Tibial nerve (tissue), 4 donors: ENCODE measurements around the gene EMILIN1. TPM values are rescaled to one million over a fixed set of nuclear protein-coding genes. Genes with fewer than 3 reads are reported as not detected.
A peak's percentile ranks its signal among the peaks of the same experiment; 100 is the strongest.

Experiments used
- DNase-seq, 2 donors: peaks; one replicate each; pipeline ENCODE4 v3.0.0-alpha.2; 2019; ENCODE audit warnings: low spot score in 2 of 2
- H3K27ac ChIP-seq, 4 donors: fragments of 200-600 bp; sonication (generic) in 3 of 4; one replicate each; pipeline ENCODE4 v1.5.1; 2017 to 2019; ENCODE audit warnings: mild to moderate bottlenecking in 1 of 4
- H3K27me3 ChIP-seq, 2 donors: fragments of 200-600 bp; sonication (generic) in 1 of 2; one replicate each; pipeline versions ENCODE4 v1.5.1 to v1.6.0; 2017 to 2019
- H3K36me3 ChIP-seq, 3 donors: fragments of 200-600 bp; sonication (generic); one replicate each; pipeline ENCODE4 v1.5.1; 2018 to 2019
- H3K4me1 ChIP-seq, 4 donors: fragments of 200-600 bp; sonication (generic) in 3 of 4; one replicate each; pipeline ENCODE4 v1.5.1; 2017 to 2019
- H3K4me3 ChIP-seq, 4 donors: fragments of 200-600 bp; sonication (generic) in 3 of 4; one replicate each; pipeline ENCODE4 v1.5.1; 2017 to 2019; ENCODE audit warnings: mild to moderate bottlenecking in 1 of 4, moderate library complexity in 1 of 4
- H3K9me3 ChIP-seq, 4 donors: fragments of 200-600 bp; sonication (generic) in 3 of 4; one replicate each; pipeline ENCODE4 v1.5.1; 2017 to 2019
- CTCF ChIP-seq, 5 experiments: fragments of 200-600 bp in 3 of 5; fragments of 450-650 bp in 2 of 5; sonication (generic) in 3 of 5; IDR thresholded peaks; one replicate each; pipeline ENCODE4 v1.5.1; 2016 to 2019; ENCODE audit warnings: antibody characterized with exemption in 5 of 5, mild to moderate bottlenecking in 3 of 5, moderate library complexity in 2 of 5
- EP300 ChIP-seq, 2 donors: sonication (generic); formaldehyde crosslinking; IDR thresholded peaks; one replicate each; pipeline ENCODE4 v1.6.1; 2017; ENCODE audit warnings: antibody characterized with exemption in 2 of 2, mild to moderate bottlenecking in 1 of 2
- POLR2A ChIP-seq, 2 donors: fragments of 450-650 bp; IDR thresholded peaks; one replicate each; pipeline ENCODE4 v1.6.1; 2017; ENCODE audit warnings: antibody characterized with exemption in 2 of 2, mild to moderate bottlenecking in 2 of 2, moderate library complexity in 2 of 2
- WGBS, 2 donors: methylation state at CpG; one replicate each; pipeline ENCODE4 v1.1.5; 2018; 5-methylcytosine and 5-hydroxymethylcytosine counted together
- total RNA-seq, 4 donors: library from RNA; depleted of rRNA; stranded (reverse); fragments of >200 nt; gene quantifications; one replicate each; pipeline ENCODE4 v1.1.0, GENCODE V29; 2016

The EMILIN1 gene
- total RNA-seq, 4 donors from 2014 or later = 56.6 to 95.1 (median 70.1) TPM

DNA sequence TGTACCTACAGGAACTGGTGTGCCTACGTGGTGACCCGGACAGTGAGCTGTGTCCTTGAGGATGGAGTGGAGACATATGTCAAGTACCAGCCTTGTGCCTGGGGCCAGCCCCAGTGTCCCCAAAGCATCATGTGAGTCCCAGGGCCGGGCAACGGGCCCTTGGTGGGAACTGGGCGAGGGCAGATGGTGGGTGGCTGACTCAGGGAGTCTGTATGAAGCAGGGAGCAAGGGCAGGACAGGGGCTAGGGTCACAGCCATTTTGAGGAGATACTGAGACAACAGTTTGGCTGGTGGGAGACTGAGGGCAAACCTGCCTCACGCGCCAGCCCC, 1.7 kb downstream of the EMILIN1 start:
- peak overlapping the region in 3 of 4 donors; percentile 88 to 94 (median 91) for H3K27ac ChIP-seq
- peaks cover 0 to 60% (median 40%) of the 10 kb centered on the region in 4 donors for H3K4me1 ChIP-seq
- WGBS, 2 donors = 47 to 59% methylated on average over 7 of the region's 7 CpGs
- TF ChIP-seq CTCF (IDR thresholded peaks at IDR 0.05) (no peak), POLR2A (IDR thresholded peaks at IDR 0.05) (no peak), EP300 (IDR thresholded peaks at IDR 0.05) (no peak)
- no peaks in the 10 kb centered on the region for H3K27me3 ChIP-seq
- peak overlapping the region in 2 of 4 donors; percentile 39 to 59 for H3K4me3 ChIP-seq
- H3K9me3 ChIP-seq = no peaks in the 10 kb centered on the region
- peaks cover 0 to 14% (median 0%) of the 10 kb centered on the region in 3 donors for H3K36me3 ChIP-seq
- no peak for DNase-seq

DNA sequence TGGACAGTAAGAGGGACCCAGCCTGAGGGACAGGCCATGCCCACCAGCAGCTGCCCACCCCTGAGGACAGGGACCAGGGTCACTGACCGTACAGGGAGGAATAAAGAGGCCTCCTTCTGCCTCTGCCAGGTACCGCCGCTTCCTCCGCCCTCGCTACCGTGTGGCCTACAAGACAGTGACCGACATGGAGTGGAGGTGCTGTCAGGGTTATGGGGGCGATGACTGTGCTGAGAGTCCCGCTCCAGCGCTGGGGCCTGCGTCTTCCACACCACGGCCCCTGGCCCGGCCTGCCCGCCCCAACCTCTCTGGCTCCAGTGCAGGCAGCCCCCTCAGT, 2.2 kb downstream of the EMILIN1 start:
- DNase-seq = no peak
- TF ChIP-seq CTCF (IDR thresholded peaks at IDR 0.05) = no peak
- no peak for TF ChIP-seq EP300 (IDR thresholded peaks at IDR 0.05)
- TF ChIP-seq POLR2A (IDR thresholded peaks at IDR 0.05) = no peak
- Histone ChIP-seq H3K4me1 (peaks cover 0 to 60% (median 43%) of the 10 kb centered on the region in 4 donors), H3K9me3 (no peaks in the 10 kb centered on the region), H3K27me3 (no peaks in the 10 kb centered on the region), H3K4me3 (no peak overlapping the region), H3K27ac (peak overlapping the region in 3 of 4 donors; percentile 88 to 94 (median 91)), H3K36me3 (peaks cover 0 to 14% (median 0%) of the 10 kb centered on the region in 3 donors)
- WGBS, 2 donors = 84 to 88% methylated on average over 14 of the region's 14 CpGs

- H3K27me3 ChIP-seq = no peaks in the 10 kb centered on the region
- peaks cover 0 to 66% (median 48%) of the 10 kb centered on the region in 4 donors for H3K4me1 ChIP-seq
- H3K9me3 ChIP-seq = no peaks in the 10 kb centered on the region
- DNase-seq = no peak
- no peak for TF ChIP-seq CTCF (IDR thresholded peaks at IDR 0.05)
- TF ChIP-seq EP300 (IDR thresholded peaks at IDR 0.05) = no peak
- no peak for TF ChIP-seq POLR2A (IDR thresholded peaks at IDR 0.05)
- no peak overlapping the region for H3K4me3 ChIP-seq
- 78 to 79% methylated on average over 21 to 24 of the region's 38 CpGs for WGBS, 2 donors
- H3K27ac ChIP-seq = peak overlapping the region in 3 of 4 donors; percentile 35 to 83 (median 77)
- peaks cover 0 to 14% (median 0%) of the 10 kb centered on the region in 3 donors for H3K36me3 ChIP-seq
Observed at GRCh38 chr2:27081984-27082772, 3.8 kb downstream of the EMILIN1 start.

DNA sequence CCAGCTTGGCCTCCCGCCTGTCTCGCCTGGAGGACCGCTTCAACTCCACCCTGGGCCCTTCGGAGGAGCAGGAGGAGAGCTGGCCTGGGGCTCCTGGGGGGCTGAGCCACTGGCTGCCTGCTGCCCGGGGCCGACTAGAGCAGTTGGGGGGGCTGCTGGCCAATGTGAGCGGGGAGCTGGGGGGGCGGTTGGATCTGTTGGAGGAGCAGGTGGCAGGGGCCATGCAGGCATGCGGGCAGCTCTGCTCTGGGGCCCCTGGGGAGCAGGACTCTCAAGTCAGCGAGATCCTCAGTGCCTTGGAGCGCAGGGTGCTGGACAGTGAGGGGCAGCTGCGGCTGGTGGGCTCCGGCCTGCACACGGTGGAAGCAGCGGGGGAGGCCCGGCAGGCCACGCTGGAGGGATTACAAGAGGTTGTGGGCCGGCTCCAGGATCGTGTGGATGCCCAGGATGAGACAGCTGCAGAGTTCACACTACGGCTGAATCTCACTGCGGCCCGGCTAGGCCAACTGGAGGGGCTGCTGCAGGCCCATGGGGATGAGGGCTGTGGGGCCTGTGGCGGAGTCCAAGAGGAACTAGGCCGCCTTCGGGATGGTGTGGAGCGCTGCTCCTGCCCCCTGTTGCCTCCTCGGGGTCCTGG, 4.5 kb downstream of the EMILIN1 start:
- Histone ChIP-seq H3K27ac (peak overlapping the region in 1 of 4 donors; percentile 35), H3K4me3 (no peak overlapping the region), H3K4me1 (peaks cover 0 to 69% (median 47%) of the 10 kb centered on the region in 4 donors), H3K27me3 (no peaks in the 10 kb centered on the region), H3K36me3 (peaks cover 0 to 14% (median 0%) of the 10 kb centered on the region in 3 donors), H3K9me3 (no peaks in the 10 kb centered on the region)
- TF ChIP-seq EP300 (IDR thresholded peaks at IDR 0.05) (no peak), POLR2A (IDR thresholded peaks at IDR 0.05) (no peak), CTCF (IDR thresholded peaks at IDR 0.05) (no peak)
- whole genome bisulfite sequencing, 2 donors = 80 to 81% methylated on average over 17 to 19 of the region's 27 CpGs
- no peak for DNase-seq
